Stimulated activated naive CD8-positive, alpha-beta T cell treated with anti-CD3 and anti-CD28 coated beads, Interleukin-15, Interleukin-2, amounts not matched to agents 100 ng/mL and 50 ng/mL, for 24 hours (primary cell): ENCODE results near the gene GLUL.

Experiments used
- H3K27ac Mint-ChIP-seq: one replicate; pipeline ENCODE4 v1.8.0; 2021; ENCODE audit warnings: mild to moderate bottlenecking, mixed read lengths
- H3K27me3 Mint-ChIP-seq: one replicate; pipeline ENCODE4 v1.8.0; 2021; ENCODE audit warnings: mixed read lengths
- H3K36me3 Mint-ChIP-seq: one replicate; pipeline ENCODE4 v1.8.0; 2021; ENCODE audit warnings: low read depth, mixed read lengths
- H3K4me1 Mint-ChIP-seq: one replicate; pipeline ENCODE4 v1.8.0; 2021; ENCODE audit warnings: low read depth, mixed read lengths
- H3K4me3 Mint-ChIP-seq: one replicate; pipeline ENCODE4 v1.8.0; 2021; ENCODE audit warnings: mild to moderate bottlenecking, mixed read lengths
- H3K9me3 Mint-ChIP-seq: one replicate; pipeline ENCODE4 v1.8.0; 2021; ENCODE audit warnings: mixed read lengths

GLUL gene

DNA sequence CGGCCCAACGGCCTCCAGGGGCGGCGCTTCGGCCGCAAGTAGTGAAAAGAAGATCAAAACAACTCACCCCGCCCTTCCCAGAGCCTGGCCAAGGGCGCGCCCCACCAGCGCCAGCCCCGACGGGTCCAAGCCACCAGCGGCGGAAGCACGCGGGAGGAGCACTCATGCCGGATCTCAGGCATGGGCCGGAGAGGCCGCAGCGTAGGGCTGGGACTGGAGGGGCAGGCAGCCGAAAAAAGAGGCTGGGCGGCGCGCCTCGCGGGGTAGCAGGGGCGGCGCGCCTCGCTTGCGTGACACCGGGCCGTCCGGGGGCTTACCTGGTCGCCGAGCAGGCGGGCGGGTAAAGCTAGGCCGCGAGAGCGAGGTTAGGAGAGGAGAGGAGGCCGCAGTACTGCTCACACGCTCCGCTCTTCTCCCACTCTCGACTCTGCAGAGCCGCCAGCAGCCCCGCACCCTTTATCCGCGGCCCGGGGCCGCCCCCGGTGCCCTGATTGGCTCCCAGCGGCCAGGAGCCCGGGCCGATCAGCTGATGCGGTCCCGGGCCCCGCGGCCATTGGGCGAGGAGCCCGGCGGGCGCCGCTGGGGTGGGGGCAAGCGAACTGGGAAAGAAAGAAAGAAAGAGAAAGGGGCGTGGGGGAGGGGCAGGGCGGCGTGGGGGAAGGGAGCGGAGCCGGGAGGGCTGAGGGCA is at the start of gene GLUL:
Gene GLUL (minus strand): TSS at position 429 of the 688 bp plus-strand sequence. CDS start 3,053 bp downstream, outside the sequence.
- Mint-ChIP-seq H3K27ac (peak within 1 kb of the TSS; percentile 82), H3K4me1 (peaks cover 18% of the 10 kb centered on the region), H3K9me3 (no peaks in the 10 kb centered on the region), H3K36me3 (peaks cover 13% of the 10 kb centered on the region), H3K27me3 (peaks cover 35% of the 10 kb centered on the region), H3K4me3 (peak within 1 kb of the TSS; percentile 87)

DNA sequence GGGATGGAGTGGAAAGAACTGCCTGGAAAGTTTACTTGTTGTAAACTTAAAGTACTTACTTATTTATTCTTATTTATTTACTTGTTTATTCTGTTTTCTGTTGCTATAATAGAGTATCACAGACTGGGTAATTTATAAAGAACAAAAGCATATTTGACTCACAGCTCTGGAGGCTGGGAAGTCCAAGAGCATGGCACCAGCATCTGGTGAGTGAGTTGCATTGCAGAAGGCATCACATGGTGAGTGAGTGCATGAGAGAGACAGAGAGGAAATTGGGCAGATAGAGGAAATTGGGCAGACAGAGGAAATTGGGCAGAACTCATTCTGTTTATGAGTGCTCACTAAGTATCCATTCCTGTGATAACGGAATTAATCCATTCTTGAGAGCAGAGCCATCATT is 46.7 kb upstream of the GLUL start:
- Mint-ChIP-seq H3K4me3 (no peak overlapping the region), H3K27ac (no peak overlapping the region), H3K27me3 (peaks cover 6% of the 10 kb centered on the region), H3K36me3 (no peaks in the 10 kb centered on the region), H3K9me3 (peaks cover 9% of the 10 kb centered on the region), H3K4me1 (no peaks in the 10 kb centered on the region)

DNA sequence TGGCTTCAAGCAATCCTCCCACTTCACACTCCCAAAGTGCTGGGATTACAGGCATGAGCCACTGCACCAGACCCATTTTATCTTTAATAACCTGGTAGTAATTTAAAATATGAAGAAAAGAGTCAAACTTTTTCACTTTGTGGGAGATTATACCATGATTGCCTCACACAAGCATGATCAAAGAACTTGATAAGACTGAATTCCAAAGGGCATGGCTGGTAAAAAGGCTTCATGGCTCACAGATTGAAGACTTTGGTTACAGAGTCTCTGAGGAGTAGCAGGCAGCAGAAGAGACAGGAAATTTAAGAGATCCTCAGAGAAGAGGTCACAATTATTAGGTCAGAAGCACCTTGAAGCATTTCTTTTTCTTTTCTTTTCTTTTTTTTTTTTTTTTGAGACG is 42.0 kb upstream of the GLUL start:
- Mint-ChIP-seq H3K27ac (no peak overlapping the region), H3K4me1 (peaks cover 20% of the 10 kb centered on the region), H3K36me3 (no peaks in the 10 kb centered on the region), H3K27me3 (peaks cover 6% of the 10 kb centered on the region), H3K4me3 (no peak overlapping the region), H3K9me3 (peaks cover 9% of the 10 kb centered on the region)

GRCh38 chr1:182431278-182431677 is 39.7 kb upstream of the GLUL start:
- Mint-ChIP-seq H3K27me3 (no peaks in the 10 kb centered on the region), H3K36me3 (no peaks in the 10 kb centered on the region), H3K4me3 (no peak overlapping the region), H3K4me1 (peaks cover 33% of the 10 kb centered on the region), H3K9me3 (no peaks in the 10 kb centered on the region), H3K27ac (no peak overlapping the region)

DNA sequence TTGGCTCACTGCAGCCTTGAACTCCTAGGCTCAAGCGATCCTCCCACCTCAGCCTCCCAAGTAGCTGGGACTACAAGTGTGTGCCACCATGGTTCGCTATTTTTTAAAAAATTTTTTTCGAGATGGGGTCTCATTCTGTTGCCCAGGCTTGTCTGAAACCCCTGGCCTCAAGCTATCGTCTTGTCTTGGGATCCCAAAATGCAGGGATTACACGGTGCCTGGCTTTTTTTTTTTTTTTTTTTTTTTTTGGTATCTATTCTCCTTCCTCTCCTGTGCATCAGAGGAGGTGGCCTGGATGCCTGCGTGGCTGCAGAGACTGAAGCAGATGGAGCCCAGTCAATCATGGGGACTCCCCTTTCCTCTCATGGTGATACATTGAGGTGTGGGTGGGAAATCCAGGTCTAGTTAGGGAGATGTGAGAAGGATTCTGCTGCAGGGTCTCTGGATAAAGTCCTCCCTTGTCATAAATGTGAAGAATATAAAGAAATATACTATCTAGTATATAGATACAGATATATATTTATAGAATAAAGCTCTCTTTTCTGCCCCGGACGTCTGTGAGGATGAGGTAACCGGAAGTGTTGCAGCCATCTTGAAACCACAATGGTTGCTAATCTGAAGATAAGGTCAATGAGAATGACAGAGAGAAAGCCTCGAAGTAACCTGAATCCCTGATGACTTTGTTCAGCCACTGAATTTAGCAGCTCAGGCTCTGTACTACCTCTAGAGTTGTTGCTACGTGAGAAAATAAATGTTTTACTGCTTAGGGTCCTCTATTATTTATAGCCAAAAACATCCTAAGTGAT is 38.9 kb upstream of the GLUL start:
- Mint-ChIP-seq H3K9me3 (no peaks in the 10 kb centered on the region), H3K27ac (peak overlapping the region; percentile 76), H3K27me3 (no peaks in the 10 kb centered on the region), H3K4me1 (peaks cover 33% of the 10 kb centered on the region), H3K36me3 (no peaks in the 10 kb centered on the region), H3K4me3 (peak overlapping the region; percentile 56)

DNA sequence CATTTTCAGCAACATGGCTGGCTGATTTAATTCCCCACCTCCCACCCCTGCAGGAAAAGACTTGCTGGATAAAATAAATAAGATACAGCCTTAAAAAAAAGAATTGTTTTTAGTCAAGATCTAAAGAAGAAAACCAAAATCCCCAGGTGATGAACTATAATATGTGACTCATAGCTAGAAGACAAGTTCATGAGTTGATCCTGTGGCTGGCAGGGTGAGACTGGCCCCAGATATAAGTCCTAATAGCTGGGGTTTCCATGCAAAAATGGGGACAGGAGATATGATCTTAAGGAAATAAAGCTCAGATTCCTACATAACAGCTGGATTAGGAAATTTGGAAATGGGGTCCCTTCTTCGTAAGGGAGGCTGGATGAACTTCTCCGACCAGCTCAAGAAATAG is 36.5 kb upstream of the GLUL start:
- no peaks in the 10 kb centered on the region for H3K9me3 Mint-ChIP-seq
- no peak overlapping the region for H3K27ac Mint-ChIP-seq
- H3K4me3 Mint-ChIP-seq, result no peak overlapping the region

GRCh38 chr1:182426442-182427430 is 35.1 kb upstream of the GLUL start:
- H3K36me3 Mint-ChIP-seq, result no peaks in the 10 kb centered on the region
- peaks cover 4% of the 10 kb centered on the region for H3K27me3 Mint-ChIP-seq
- H3K4me3 Mint-ChIP-seq, result no peak overlapping the region
- no peaks in the 10 kb centered on the region for H3K9me3 Mint-ChIP-seq
- no peak overlapping the region for H3K27ac Mint-ChIP-seq
- peaks cover 33% of the 10 kb centered on the region for H3K4me1 Mint-ChIP-seq

More for the DNA sequence above, 36.5 kb upstream of the GLUL start:
- no peaks in the 10 kb centered on the region for H3K27me3 Mint-ChIP-seq
- H3K36me3 Mint-ChIP-seq, result no peaks in the 10 kb centered on the region
- peaks cover 33% of the 10 kb centered on the region for H3K4me1 Mint-ChIP-seq

DNA sequence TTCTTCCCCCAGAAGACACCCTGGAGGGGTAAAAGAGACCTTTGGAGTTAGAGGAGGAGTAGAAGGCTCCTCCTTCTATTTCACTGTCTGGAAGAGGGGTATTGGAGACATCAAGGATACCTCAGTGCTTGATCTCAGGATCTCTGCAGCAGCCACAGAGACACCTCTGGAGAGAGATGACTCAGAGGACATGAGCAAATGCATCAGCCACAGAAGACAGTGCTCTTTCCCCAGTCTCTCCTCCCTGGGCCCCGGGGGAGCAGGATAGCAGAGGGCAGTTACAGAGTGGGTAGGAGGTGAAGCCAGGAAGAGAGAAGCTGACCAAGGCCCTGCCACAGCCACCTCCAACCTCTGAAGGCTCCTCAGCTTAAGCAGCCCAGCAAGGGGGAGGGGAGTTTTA is 24.2 kb upstream of the GLUL start:
- no peaks in the 10 kb centered on the region for H3K4me1 Mint-ChIP-seq
- H3K4me3 Mint-ChIP-seq, result no peak overlapping the region
- H3K36me3 Mint-ChIP-seq, result no peaks in the 10 kb centered on the region
- H3K27ac Mint-ChIP-seq, result no peak overlapping the region
- H3K27me3 Mint-ChIP-seq, result peaks cover 21% of the 10 kb centered on the region
- no peaks in the 10 kb centered on the region for H3K9me3 Mint-ChIP-seq

DNA sequence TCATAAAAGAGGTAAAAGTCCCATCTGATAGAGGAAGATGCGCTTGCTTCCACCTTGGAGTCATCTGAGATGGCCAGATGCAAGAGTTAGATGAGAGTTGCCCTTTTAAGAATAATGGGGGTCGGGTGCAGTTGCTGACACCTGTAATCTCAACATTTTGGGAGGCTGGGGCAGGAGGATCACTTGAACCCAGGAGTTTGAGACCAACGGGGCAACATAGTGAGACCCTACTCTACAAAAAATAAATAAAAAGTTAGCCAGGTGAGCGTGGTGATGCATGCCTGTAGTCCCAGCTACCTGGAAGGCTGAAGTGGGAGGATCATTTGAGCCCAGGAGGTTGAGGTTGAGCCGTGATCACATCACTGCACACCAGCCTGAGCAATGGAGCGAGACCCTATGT is 22.4 kb upstream of the GLUL start:
- Mint-ChIP-seq H3K27ac (no peak overlapping the region), H3K4me3 (no peak overlapping the region), H3K27me3 (peaks cover 23% of the 10 kb centered on the region), H3K36me3 (no peaks in the 10 kb centered on the region), H3K9me3 (no peaks in the 10 kb centered on the region), H3K4me1 (no peaks in the 10 kb centered on the region)

- Mint-ChIP-seq H3K9me3 (no peaks in the 10 kb centered on the region), H3K27ac (no peak overlapping the region), H3K4me3 (no peak overlapping the region), H3K27me3 (peaks cover 23% of the 10 kb centered on the region), H3K4me1 (no peaks in the 10 kb centered on the region), H3K36me3 (no peaks in the 10 kb centered on the region)
These were observed 21.9 kb upstream of the GLUL start for GRCh38 chr1:182413486-182413885.

DNA sequence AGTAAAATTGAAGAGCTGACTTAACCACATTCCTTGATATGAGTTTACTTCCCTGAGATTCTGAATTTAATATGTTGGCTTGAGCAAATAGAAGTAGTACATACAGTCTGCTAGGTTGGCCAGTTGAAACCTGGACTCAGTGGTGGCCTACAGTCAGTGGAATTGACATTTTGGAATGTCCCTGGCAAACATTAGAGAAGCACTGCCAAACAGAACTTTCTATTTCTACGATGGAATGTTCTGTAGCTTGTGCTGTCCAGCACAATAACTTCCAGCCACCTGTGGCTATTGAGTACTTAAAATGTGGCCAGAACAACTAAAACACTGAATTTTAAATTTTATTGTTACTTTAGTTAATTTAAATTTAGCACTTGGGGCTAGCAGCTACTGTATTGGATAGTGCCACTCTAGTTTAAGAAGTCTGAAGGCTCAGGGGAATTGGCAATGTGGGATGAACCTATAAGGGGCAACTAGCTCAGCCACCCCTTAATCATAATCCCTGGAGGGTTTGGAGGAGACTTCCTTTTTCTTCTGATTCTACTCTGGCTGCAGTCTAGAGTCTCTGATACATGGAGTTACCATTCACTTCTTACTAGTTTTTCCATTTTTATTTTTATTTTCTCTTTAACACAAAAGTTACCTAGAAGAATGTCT is 19.2 kb upstream of the GLUL start:
- H3K4me1 Mint-ChIP-seq, result no peaks in the 10 kb centered on the region
- no peaks in the 10 kb centered on the region for H3K9me3 Mint-ChIP-seq
- no peak overlapping the region for H3K27ac Mint-ChIP-seq
- no peak overlapping the region for H3K4me3 Mint-ChIP-seq
- peaks cover 20% of the 10 kb centered on the region for H3K27me3 Mint-ChIP-seq
- no peaks in the 10 kb centered on the region for H3K36me3 Mint-ChIP-seq

- Mint-ChIP-seq H3K27ac (no peak overlapping the region), H3K4me3 (no peak overlapping the region), H3K4me1 (no peaks in the 10 kb centered on the region), H3K36me3 (no peaks in the 10 kb centered on the region), H3K9me3 (peaks cover 6% of the 10 kb centered on the region), H3K27me3 (peaks cover 24% of the 10 kb centered on the region)
These were observed 18.5 kb upstream of the GLUL start for GRCh38 chr1:182410138-182410537.

DNA sequence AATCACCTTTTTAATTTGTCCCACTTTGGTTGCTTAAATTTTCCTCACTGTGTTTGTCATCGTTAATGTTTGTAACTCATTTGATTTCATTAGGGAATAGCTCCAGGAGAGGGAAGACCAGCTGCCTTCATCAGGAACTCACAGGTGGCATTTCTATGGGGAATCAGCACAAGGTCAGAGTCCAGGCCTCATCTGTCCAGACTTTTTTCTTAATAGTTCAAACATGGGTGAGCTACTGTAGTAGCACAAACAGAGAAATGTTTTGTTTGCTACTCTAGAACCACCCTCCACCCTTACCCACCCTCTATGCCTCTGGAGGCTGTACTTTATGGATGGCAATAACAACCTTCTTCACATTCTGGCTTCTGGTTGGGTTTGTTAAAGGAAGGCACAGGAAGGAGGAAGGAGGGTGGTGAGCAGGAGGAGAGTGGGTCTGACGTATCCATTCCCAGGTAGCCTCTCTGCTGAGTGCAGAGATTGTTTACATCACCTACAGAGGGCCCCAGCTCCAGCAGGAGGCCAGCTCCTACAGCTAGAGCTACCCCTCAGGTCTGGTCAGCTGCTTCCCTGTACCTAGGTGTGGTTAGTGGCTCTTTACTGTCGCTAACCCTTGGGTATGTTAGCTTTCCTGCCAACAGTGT is 17.0 kb upstream of the GLUL start:
- Mint-ChIP-seq H3K4me1 (no peaks in the 10 kb centered on the region), H3K4me3 (no peak overlapping the region), H3K27ac (no peak overlapping the region), H3K27me3 (peaks cover 20% of the 10 kb centered on the region), H3K9me3 (peaks cover 6% of the 10 kb centered on the region), H3K36me3 (no peaks in the 10 kb centered on the region)

DNA sequence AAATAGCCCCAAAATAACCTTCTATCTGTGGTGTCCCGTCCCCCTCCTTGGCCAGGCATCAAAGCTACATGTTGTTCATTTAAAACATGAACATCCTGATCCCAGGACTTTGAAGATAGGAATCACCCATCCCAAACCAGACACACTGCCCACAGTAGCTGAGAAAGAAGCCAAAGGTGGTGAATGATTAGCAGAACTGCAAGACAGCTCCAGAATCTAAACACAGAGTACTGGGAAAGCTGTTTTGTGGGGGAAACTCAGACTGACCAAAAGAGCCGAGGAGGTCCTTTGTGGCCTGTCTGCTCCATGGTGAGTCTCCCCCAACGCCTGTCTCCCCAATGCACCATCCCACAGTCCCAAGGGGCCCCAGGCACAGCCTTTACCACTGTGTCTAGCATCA is 16.1 kb upstream of the GLUL start:
- Mint-ChIP-seq H3K27ac (no peak overlapping the region), H3K36me3 (no peaks in the 10 kb centered on the region), H3K4me3 (no peak overlapping the region), H3K27me3 (peaks cover 23% of the 10 kb centered on the region), H3K9me3 (peaks cover 6% of the 10 kb centered on the region), H3K4me1 (no peaks in the 10 kb centered on the region)
